CD4-positive, alpha-beta T cell (primary cell): Measurements from ENCODE around the gene JAZF1. TPM values are rescaled to one million over a fixed set of nuclear protein-coding genes. Genes with fewer than 3 reads are reported as not detected.

Experiments used
- ATAC-seq: fragments of 200-7000 bp; cut with Tn5 transposase; one replicate; pipeline ENCODE4 v1.10.0; 2022; ENCODE audit warnings: mild to moderate bottlenecking; ENCODE audit not compliant: poor library complexity
- CTCF ChIA-PET: fragments of 350-600 bp; sonication (Branson Sonifier 250); formaldehyde crosslinking; loops from one replicate; lab custom pipeline; 2021; ENCODE audit warnings: antibody characterized with exemption, inconsistent platforms; lab: Charles Lee
- POLR2A ChIA-PET: fragments of 350-600 bp; sonication (Branson Sonifier 250); formaldehyde crosslinking; loops from one replicate; lab custom pipeline; 2021; ENCODE audit warnings: antibody characterized with exemption, inconsistent platforms; lab: Charles Lee
- DNase-seq, 14 experiments: peaks; one replicate each; pipeline ENCODE4 v3.0.0-alpha.2; 2013 to 2020; ENCODE audit warnings: mixed read lengths in 2 of 14
- H3K27ac ChIP-seq, 2 donors: one replicate each; pipeline versions ENCODE4 v1.5.1 to v1.7.0; 2013; ENCODE audit warnings: low read length in 2 of 2, low read depth in 1 of 2, mild to moderate bottlenecking in 1 of 2
- H3K27me3 ChIP-seq, 2 experiments: 1 replicate in 1 of 2; 2 replicates in 1 of 2; pipeline versions ENCODE4 v1.6.1 to v1.7.0; 2013; ENCODE audit warnings: low read length in 2 of 2, control low read depth in 1 of 2, mild to moderate bottlenecking in 1 of 2, moderate library complexity in 1 of 2; ENCODE audit not compliant: insufficient read depth in 2 of 2, control insufficient read depth in 1 of 2
- H3K36me3 ChIP-seq: one replicate; pipeline ENCODE4 v1.6.1; 2013; ENCODE audit warnings: low read length, control low read depth; ENCODE audit not compliant: insufficient read depth
- H3K4me1 ChIP-seq: one replicate; pipeline ENCODE4 v1.6.1; 2013; ENCODE audit warnings: low read length, control low read depth; ENCODE audit not compliant: insufficient read depth
- H3K4me3 ChIP-seq: one replicate; pipeline ENCODE4 v1.5.1; 2013; ENCODE audit warnings: mild to moderate bottlenecking, low read length, moderate library complexity
- H3K9me3 ChIP-seq, 2 experiments: 1 replicate in 1 of 2; 2 replicates in 1 of 2; pipeline versions ENCODE4 v1.6.1 to v1.7.0; 2013; ENCODE audit warnings: low read length in 2 of 2, mild to moderate bottlenecking in 2 of 2, control low read depth in 1 of 2, moderate library complexity in 1 of 2; ENCODE audit not compliant: control insufficient read depth in 1 of 2, insufficient read depth in 1 of 2
- H3K27ac Mint-ChIP-seq: one replicate; pipeline ENCODE4 v1.8.0; 2020; ENCODE audit warnings: mixed read lengths
- H3K27me3 Mint-ChIP-seq: one replicate; pipeline ENCODE4 v1.8.0; 2021; ENCODE audit warnings: mixed read lengths
- H3K36me3 Mint-ChIP-seq: one replicate; pipeline ENCODE4 v1.8.0; 2021; ENCODE audit warnings: low read depth, mixed read lengths
- H3K4me1 Mint-ChIP-seq: one replicate; pipeline ENCODE4 v1.8.0; 2021; ENCODE audit warnings: low read depth, mixed read lengths
- H3K4me3 Mint-ChIP-seq: one replicate; pipeline ENCODE4 v1.8.0; 2020; ENCODE audit warnings: mild to moderate bottlenecking, mixed read lengths
- H3K9me3 Mint-ChIP-seq: one replicate; pipeline ENCODE4 v1.8.0; 2020; ENCODE audit warnings: mixed read lengths
- CTCF ChIP-seq: fragments of 200-600 bp; IDR thresholded peaks from one replicate; pipeline ENCODE4 v1.8.0; 2022; ENCODE audit warnings: antibody characterized with exemption, mild to moderate bottlenecking
- intact Hi-C, 2 experiments: fragments of 100-400 bp; cut with DNase I in 1 of 2; cut with micrococcal nuclease in 1 of 2; formaldehyde crosslinking; loops; one replicate each; pipeline versions ENCODE4 v1.15.1 to v1.9.0; 2023 to 2025; cut with DNase I, micrococcal nuclease
- total RNA-seq, 174 experiments: library from RNA in 2 of 174; stranded (reverse) in 2 of 174; gene quantifications; one replicate each; pipeline ENCODE4 v1.2.3 and lab custom pipeline; 2021 to 2026

JAZF1 gene
- total RNA-seq, 2 experiments from 2014 or later = 9.9 to 11.1 TPM

- H3K36me3 Mint-ChIP-seq = no peaks in the 10 kb centered on the region
- no peaks in the 10 kb centered on the region for H3K9me3 Mint-ChIP-seq
- no peaks in the 10 kb centered on the region for H3K36me3 ChIP-seq
- H3K9me3 ChIP-seq = no peaks in the 10 kb centered on the region
- TF ChIP-seq CTCF = no peak
- ChIA-PET CTCF (interaction anchor here (1.0 kb wide), 1 partner anchor 28 kb away, joined by 3 read pairs; no protein-coding TSS in a partner anchor), POLR2A (interaction anchor here (0.8 to 2.6 kb wide), 12 partner anchors 10 to 767 kb away, joined by 3 to 50 read pairs (median 4); partner anchors contain the start of gene HIBADH)
- intact Hi-C loops = no loop called here
- peaks cover 22% of the 10 kb centered on the region for H3K4me1 ChIP-seq
- H3K27ac ChIP-seq = no peak overlapping the region
- no peaks in the 10 kb centered on the region for H3K27me3 ChIP-seq
- H3K4me1 Mint-ChIP-seq = peaks cover 55% of the 10 kb centered on the region
- no peak overlapping the region for H3K4me3 ChIP-seq
- H3K27ac Mint-ChIP-seq = peak overlapping the region; percentile 92
- peak overlapping the region; percentile 77 for H3K4me3 Mint-ChIP-seq
- DNase-seq (no peak), ATAC-seq (no peak)
- H3K27me3 Mint-ChIP-seq = no peaks in the 10 kb centered on the region
Observed at GRCh38 chr7:27953361-27953760, 227.2 kb downstream of the JAZF1 start.

- H3K4me3 ChIP-seq = no peak overlapping the region
- ATAC-seq = peak; percentile 79
- no peak for TF ChIP-seq CTCF
Observed at GRCh38 chr7:27952456-27953285, 227.9 kb downstream of the JAZF1 start.

GRCh38 chr7:27950123-27950522 is 230.5 kb downstream of the JAZF1 start:
- H3K27me3 ChIP-seq = no peaks in the 10 kb centered on the region
- ATAC-seq (no peak), DNase-seq (no peak)
- ChIA-PET CTCF (no interaction called here), POLR2A (interaction anchor here (1.5 kb wide), 1 partner anchor 209 kb away, joined by 3 read pairs; no protein-coding TSS in a partner anchor)
- H3K36me3 Mint-ChIP-seq = no peaks in the 10 kb centered on the region
- H3K36me3 ChIP-seq = no peaks in the 10 kb centered on the region
- no peaks in the 10 kb centered on the region for H3K9me3 Mint-ChIP-seq
- H3K4me3 ChIP-seq = no peak overlapping the region
- H3K27ac Mint-ChIP-seq = no peak overlapping the region
- intact Hi-C loops = no loop called here
- peaks cover 55% of the 10 kb centered on the region for H3K4me1 Mint-ChIP-seq
- H3K27me3 Mint-ChIP-seq = no peaks in the 10 kb centered on the region
- no peak overlapping the region for H3K27ac ChIP-seq
- peaks cover 22% of the 10 kb centered on the region for H3K4me1 ChIP-seq
- no peaks in the 10 kb centered on the region for H3K9me3 ChIP-seq
- TF ChIP-seq CTCF = no peak
- no peak overlapping the region for H3K4me3 Mint-ChIP-seq

More at GRCh38 chr7:27952456-27953285, 227.9 kb downstream of the JAZF1 start:
- peaks cover 55% of the 10 kb centered on the region for H3K4me1 Mint-ChIP-seq
- peak overlapping the region; percentile 77 for H3K4me3 Mint-ChIP-seq
- H3K9me3 Mint-ChIP-seq = no peaks in the 10 kb centered on the region
- CTCF ChIA-PET = interaction anchor here (1.0 kb wide), 1 partner anchor 28 kb away, joined by 3 read pairs; no protein-coding TSS in a partner anchor
- intact Hi-C loops = no loop called here
- H3K27ac Mint-ChIP-seq = peak overlapping the region; percentile 92
- no peaks in the 10 kb centered on the region for H3K36me3 ChIP-seq
- peak in 2 of 14 experiments; percentile 7 to 47 for DNase-seq
- H3K4me1 ChIP-seq = peaks cover 22% of the 10 kb centered on the region
- peak overlapping the region; percentile 33 to 38 for H3K27ac ChIP-seq
- no peaks in the 10 kb centered on the region for H3K36me3 Mint-ChIP-seq
- no peaks in the 10 kb centered on the region for H3K27me3 Mint-ChIP-seq
- no peaks in the 10 kb centered on the region for H3K9me3 ChIP-seq
- POLR2A ChIA-PET = interaction anchor here (0.8 to 2.6 kb wide), 13 partner anchors 9 to 766 kb away, joined by 3 to 50 read pairs (median 4); partner anchors contain the start of gene HIBADH
- no peaks in the 10 kb centered on the region for H3K27me3 ChIP-seq
